Mesenchymal stem cell (in vitro differentiated cells and primary cell): ENCODE data around the gene REPS1.

Experiments
- DNase-seq: peaks from one replicate; pipeline ENCODE4 v3.0.0-alpha.2; 2013
- H2AFZ ChIP-seq: one replicate; pipeline ENCODE4 v1.6.1; 2013; ENCODE audit warnings: low read depth, mild to moderate bottlenecking, control low read depth, inconsistent platforms, low read length, moderate library complexity
- H2AK5ac ChIP-seq: 2 replicates; pipeline ENCODE4 v1.6.1; 2013; ENCODE audit warnings: low read length, moderate library complexity, mild to moderate bottlenecking, inconsistent platforms; ENCODE audit not compliant: severe bottlenecking
- H2BK120ac ChIP-seq: one replicate; pipeline ENCODE4 v1.6.1; 2013; ENCODE audit warnings: low read depth, mild to moderate bottlenecking, inconsistent platforms, low read length, moderate library complexity
- H2BK12ac ChIP-seq, 2 experiments: one replicate each; pipeline ENCODE4 v1.6.1; 2013; ENCODE audit warnings: inconsistent platforms in 2 of 2, low read length in 2 of 2, mild to moderate bottlenecking in 2 of 2, moderate library complexity in 2 of 2, control low read depth in 1 of 2
- H2BK15ac ChIP-seq: one replicate; pipeline ENCODE4 v1.6.1; 2013; ENCODE audit warnings: mild to moderate bottlenecking, low read depth, inconsistent platforms; ENCODE audit not compliant: poor library complexity, severe bottlenecking
- H2BK5ac ChIP-seq: 2 replicates; pipeline ENCODE4 v1.6.1; 2013; ENCODE audit warnings: low read depth, mild to moderate bottlenecking, low read length, control low read depth, inconsistent platforms; ENCODE audit not compliant: poor library complexity, severe bottlenecking
- H3K14ac ChIP-seq, 2 experiments: one replicate each; pipeline ENCODE4 v1.6.1; 2013; ENCODE audit warnings: inconsistent platforms in 2 of 2, low read length in 2 of 2, control low read depth in 1 of 2, mild to moderate bottlenecking in 1 of 2, moderate library complexity in 1 of 2
- H3K18ac ChIP-seq, 2 experiments: one replicate each; pipeline ENCODE4 v1.6.1; 2013; ENCODE audit warnings: inconsistent platforms in 2 of 2, low read length in 2 of 2, control low read depth in 1 of 2, low read depth in 1 of 2, mild to moderate bottlenecking in 1 of 2
- H3K23ac ChIP-seq, 2 experiments: one replicate each; pipeline ENCODE4 v1.6.1; 2013; ENCODE audit warnings: inconsistent platforms in 2 of 2, low read length in 2 of 2, mild to moderate bottlenecking in 2 of 2, moderate library complexity in 2 of 2, control low read depth in 1 of 2
- H3K27ac ChIP-seq: 2 replicates; pipeline ENCODE4 v1.5.1; 2013; ENCODE audit warnings: mild to moderate bottlenecking, moderate library complexity, low read length, control low read depth, inconsistent platforms; ENCODE audit not compliant: poor library complexity, severe bottlenecking
- H3K27me3 ChIP-seq, 2 experiments: 2 replicates each; pipeline versions ENCODE4 v1.6.1 to v1.7.0; 2013; ENCODE audit warnings: low read length in 2 of 2, mild to moderate bottlenecking in 2 of 2, moderate library complexity in 2 of 2, control low read depth in 1 of 2, inconsistent platforms in 1 of 2; ENCODE audit not compliant: control insufficient read depth in 1 of 2, insufficient read depth in 1 of 2
- H3K36me3 ChIP-seq, 2 experiments: 2 replicates each; pipeline versions ENCODE4 v1.6.1 to v1.7.0; 2013; ENCODE audit warnings: low read length in 2 of 2, control low read depth in 1 of 2, inconsistent platforms in 1 of 2, low read depth in 1 of 2, mild to moderate bottlenecking in 1 of 2; ENCODE audit not compliant: insufficient read depth in 2 of 2, control insufficient read depth in 1 of 2
- H3K4ac ChIP-seq, 2 experiments: one replicate each; pipeline ENCODE4 v1.6.1; 2013; ENCODE audit warnings: inconsistent platforms in 2 of 2, low read length in 2 of 2, mild to moderate bottlenecking in 2 of 2, moderate library complexity in 2 of 2, control low read depth in 1 of 2, low read depth in 1 of 2
- H3K4me1 ChIP-seq: 2 replicates; pipeline ENCODE4 v1.6.1; 2013; ENCODE audit warnings: low read depth, low read length, control low read depth; ENCODE audit not compliant: control insufficient read depth, insufficient read depth
- H3K4me2 ChIP-seq: 2 replicates; pipeline ENCODE4 v1.6.1; 2013; ENCODE audit warnings: low read length, mild to moderate bottlenecking, inconsistent platforms; ENCODE audit not compliant: poor library complexity, severe bottlenecking
- H3K4me3 ChIP-seq, 2 experiments: 2 replicates each; pipeline versions ENCODE4 v1.5.1 to v1.7.0; 2013; ENCODE audit warnings: low read length in 2 of 2, mild to moderate bottlenecking in 2 of 2, control low read depth in 1 of 2, low read depth in 1 of 2; ENCODE audit not compliant: insufficient read depth in 1 of 2
- H3K79me1 ChIP-seq: replicated peaks from 2 replicates; pipeline ENCODE4 v1.6.1; 2013; ENCODE audit warnings: mild to moderate bottlenecking, control low read depth, low read length, inconsistent platforms; ENCODE audit not compliant: poor library complexity, severe bottlenecking
- H3K9ac ChIP-seq: 2 replicates; pipeline ENCODE4 v1.7.0; 2013; ENCODE audit warnings: mild to moderate bottlenecking, low read length, moderate library complexity
- H3K9me3 ChIP-seq: 2 replicates; pipeline ENCODE4 v1.7.0; 2013; ENCODE audit warnings: mild to moderate bottlenecking, low read length; ENCODE audit not compliant: control insufficient read depth
- H4K8ac ChIP-seq: one replicate; pipeline ENCODE4 v1.6.1; 2013; ENCODE audit warnings: inconsistent platforms, mild to moderate bottlenecking, low read length, moderate library complexity
- H4K91ac ChIP-seq: one replicate; pipeline ENCODE4 v1.6.1; 2013; ENCODE audit warnings: mild to moderate bottlenecking, low read length, inconsistent platforms
- WGBS: methylation state at CpG from one replicate; pipeline ENCODE4 v1.1.7; 2013; ENCODE audit warnings: mixed read lengths; 5-methylcytosine and 5-hydroxymethylcytosine counted together

REPS1 gene

GRCh38 chr6:138953451-138953850 is 34.6 kb downstream of the REPS1 start:
- peaks cover 12% of the 10 kb centered on the region for H3K79me1 ChIP-seq
- no peak overlapping the region for H3K4me3 ChIP-seq
- H4K91ac ChIP-seq: no peak overlapping the region
- H3K23ac ChIP-seq: no peak overlapping the region
- no peak for DNase-seq
- no peak overlapping the region for H2BK5ac ChIP-seq
- H3K4me1 ChIP-seq: no peaks in the 10 kb centered on the region
- no peak overlapping the region for H2BK12ac ChIP-seq
- no peaks in the 10 kb centered on the region for H3K9me3 ChIP-seq
- H3K4me2 ChIP-seq: no peak overlapping the region
- H3K14ac ChIP-seq: no peak overlapping the region
- no peak overlapping the region for H4K8ac ChIP-seq
- H3K27ac ChIP-seq: no peak overlapping the region
- no peak overlapping the region for H2BK15ac ChIP-seq
- peak overlapping the region; percentile 61 for H3K9ac ChIP-seq
- H2BK120ac ChIP-seq: no peak overlapping the region
- no peak overlapping the region for H3K4ac ChIP-seq
- no peaks in the 10 kb centered on the region for H3K27me3 ChIP-seq
- no peak overlapping the region for H2AFZ ChIP-seq
- H2AK5ac ChIP-seq: no peak overlapping the region
- no peaks in the 10 kb centered on the region for H3K36me3 ChIP-seq
- no peak overlapping the region for H3K18ac ChIP-seq
- WGBS: no CpG with 5 or more reads among the region's 1 CpG

- no peak overlapping the region for H2BK5ac ChIP-seq
- no CpG with 5 or more reads among the region's 1 CpG for WGBS
Observed at GRCh38 chr6:138948546-138949179, 39.4 kb downstream of the REPS1 start.

DNA sequence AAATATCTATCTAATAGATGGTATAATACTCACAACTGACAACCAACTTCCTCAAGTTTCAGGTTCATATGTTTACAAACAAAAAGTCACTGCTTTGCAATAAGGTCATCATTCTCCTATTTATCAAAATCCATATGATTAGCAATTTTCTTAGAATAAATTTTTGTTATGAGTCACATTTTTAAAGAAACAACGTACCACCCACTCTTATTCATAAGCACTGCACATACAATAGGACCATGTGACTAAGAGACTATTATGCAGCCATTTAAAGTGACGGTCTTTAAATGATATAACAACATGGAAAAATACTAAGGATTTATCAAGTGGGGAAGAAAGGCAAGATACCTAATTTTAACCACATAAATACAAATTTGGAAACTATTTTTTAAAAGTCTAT is 40.0 kb downstream of the REPS1 start:
- no peak overlapping the region for H3K14ac ChIP-seq
- H4K8ac ChIP-seq: no peak overlapping the region
- H3K9ac ChIP-seq: no peak overlapping the region
- no peak overlapping the region for H3K4me3 ChIP-seq
- no peak overlapping the region for H3K18ac ChIP-seq
- no peak overlapping the region for H2AK5ac ChIP-seq
- WGBS: no CpG with 5 or more reads among the region's 2 CpGs
- no peak overlapping the region for H4K91ac ChIP-seq
- no peaks in the 10 kb centered on the region for H3K4me1 ChIP-seq
- peaks cover 7% of the 10 kb centered on the region for H3K79me1 ChIP-seq
- DNase-seq: no peak
- H2BK120ac ChIP-seq: no peak overlapping the region
- H3K4ac ChIP-seq: no peak overlapping the region
- H2AFZ ChIP-seq: no peak overlapping the region
- no peak overlapping the region for H2BK12ac ChIP-seq
- H2BK15ac ChIP-seq: no peak overlapping the region
- no peak overlapping the region for H3K4me2 ChIP-seq
- H3K36me3 ChIP-seq: peaks cover 5 to 19% of the 10 kb centered on the region in 2 experiments
- no peak overlapping the region for H3K23ac ChIP-seq
- no peaks in the 10 kb centered on the region for H3K9me3 ChIP-seq
- H2BK5ac ChIP-seq: no peak overlapping the region
- no peaks in the 10 kb centered on the region for H3K27me3 ChIP-seq
- no peak overlapping the region for H3K27ac ChIP-seq

More at GRCh38 chr6:138948546-138949179, 39.4 kb downstream of the REPS1 start:
- Histone ChIP-seq H3K4me2 (no peak overlapping the region), H3K18ac (no peak overlapping the region), H3K9me3 (no peaks in the 10 kb centered on the region), H3K27me3 (no peaks in the 10 kb centered on the region), H4K8ac (no peak overlapping the region), H3K4ac (no peak overlapping the region), H3K4me1 (no peaks in the 10 kb centered on the region), H2AFZ (no peak overlapping the region), H3K23ac (no peak overlapping the region), H3K14ac (no peak overlapping the region), H2BK15ac (no peak overlapping the region), H3K4me3 (no peak overlapping the region), H2BK120ac (no peak overlapping the region), H3K9ac (no peak overlapping the region), H2AK5ac (no peak overlapping the region), H3K79me1 (peaks cover 7% of the 10 kb centered on the region), H3K36me3 (peaks cover 5 to 13% of the 10 kb centered on the region in 2 experiments), H3K27ac (no peak overlapping the region), H4K91ac (no peak overlapping the region), H2BK12ac (no peak overlapping the region)
- DNase-seq: peak; percentile 47

GRCh38 chr6:138945354-138945753 is 42.7 kb downstream of the REPS1 start:
- WGBS: 89% methylated on average over 4 of the region's 5 CpGs
- H3K27me3 ChIP-seq: no peaks in the 10 kb centered on the region
- no peaks in the 10 kb centered on the region for H3K4me1 ChIP-seq
- no peak overlapping the region for H2BK120ac ChIP-seq
- no peak overlapping the region for H3K14ac ChIP-seq
- no peak overlapping the region for H2BK5ac ChIP-seq
- H3K9me3 ChIP-seq: no peaks in the 10 kb centered on the region
- H3K4me3 ChIP-seq: no peak overlapping the region
- peak overlapping the region in 1 of 2 experiments; percentile 62 for H3K18ac ChIP-seq
- H3K4ac ChIP-seq: no peak overlapping the region
- H3K4me2 ChIP-seq: no peak overlapping the region
- H2AK5ac ChIP-seq: no peak overlapping the region
- no peak overlapping the region for H3K23ac ChIP-seq
- no peak for DNase-seq
- no peak overlapping the region for H4K91ac ChIP-seq
- H4K8ac ChIP-seq: peak overlapping the region; percentile 75
- no peak overlapping the region for H2AFZ ChIP-seq
- peaks cover 6% of the 10 kb centered on the region for H3K79me1 ChIP-seq
- H3K36me3 ChIP-seq: peaks cover 10 to 44% of the 10 kb centered on the region in 2 experiments
- H2BK12ac ChIP-seq: peak overlapping the region; percentile 77 to 95
- no peak overlapping the region for H3K9ac ChIP-seq
- no peak overlapping the region for H3K27ac ChIP-seq
- peak overlapping the region; percentile 80 for H2BK15ac ChIP-seq
